Keratinocyte (primary cell): ENCODE results near the gene EFEMP1. TPM values are rescaled to one million over a fixed set of nuclear protein-coding genes. Genes with fewer than 3 reads are reported as not detected.

Experiments used
- DNase-seq: peaks from one replicate; pipeline ENCODE4 v3.0.0-alpha.2; 2011; ENCODE audit warnings: low read depth, missing footprints, low spot score
- FAIRE-seq: peaks from 2 replicates; lab custom pipeline; 2011; peaks lifted over from hg19 to GRCh38; lab: Jason Lieb, UNC
- H2AFZ ChIP-seq: 2 replicates; pipeline ENCODE4 v1.6.0; 2012; ENCODE audit warnings: low read length, control low read depth, inconsistent platforms; ENCODE audit not compliant: control insufficient read depth
- H3K27ac ChIP-seq: 2 replicates; pipeline ENCODE4 v1.5.1; 2011; ENCODE audit warnings: low read length; ENCODE audit not compliant: control insufficient read depth, insufficient read depth
- H3K27me3 ChIP-seq: 3 replicates; pipeline ENCODE4 v1.6.0; 2011; ENCODE audit warnings: low read length; ENCODE audit not compliant: control insufficient read depth, insufficient read depth; ENCODE audit errors: extremely low read depth
- H3K36me3 ChIP-seq, 2 experiments: 2 replicates in 1 of 2; 3 replicates in 1 of 2; pipeline ENCODE4 v1.5.1; 2011; ENCODE audit warnings: low read length in 2 of 2, mild to moderate bottlenecking in 1 of 2; ENCODE audit not compliant: control insufficient read depth in 2 of 2, insufficient read depth in 2 of 2; ENCODE audit errors: extremely low read depth in 1 of 2
- H3K4me1 ChIP-seq: 3 replicates; pipeline ENCODE4 v1.5.1; 2011; ENCODE audit warnings: low read length; ENCODE audit not compliant: control insufficient read depth, insufficient read depth; ENCODE audit errors: extremely low read depth
- H3K4me2 ChIP-seq: 3 replicates; pipeline ENCODE4 v1.6.0; 2011; ENCODE audit warnings: low read depth, low read length; ENCODE audit not compliant: control insufficient read depth, insufficient read depth; ENCODE audit errors: extremely low read depth
- H3K4me3 ChIP-seq, 3 experiments: fragments of 200-600 bp in 1 of 3; sonication (generic) in 1 of 3; 2 replicates in 2 of 3; 3 replicates in 1 of 3; pipeline ENCODE4 v1.5.1; 2011 to 2016; ENCODE audit warnings: low read length in 3 of 3, mild to moderate bottlenecking in 3 of 3, control low read depth in 2 of 3, inconsistent platforms in 1 of 3, low read depth in 1 of 3, mixed read lengths in 1 of 3, mixed run types in 1 of 3, moderate library complexity in 1 of 3; ENCODE audit not compliant: control insufficient read depth in 2 of 3, insufficient read depth in 2 of 3; ENCODE audit errors: extremely low read depth in 1 of 3
- H3K79me2 ChIP-seq: 2 replicates; pipeline ENCODE4 v1.6.0; 2012; ENCODE audit warnings: low read length; ENCODE audit not compliant: control insufficient read depth, insufficient read depth
- H3K9ac ChIP-seq: 3 replicates; pipeline ENCODE4 v1.6.0; 2011; ENCODE audit warnings: low read length; ENCODE audit not compliant: control insufficient read depth, insufficient read depth; ENCODE audit errors: extremely low read depth
- H3K9me1 ChIP-seq: 3 replicates; pipeline ENCODE4 v1.6.0; 2011; ENCODE audit warnings: low read length; ENCODE audit not compliant: control insufficient read depth, insufficient read depth; ENCODE audit errors: extremely low read depth
- H3K9me3 ChIP-seq: 2 replicates; pipeline ENCODE4 v1.5.1; 2012; ENCODE audit warnings: low read depth, low read length; ENCODE audit not compliant: control insufficient read depth
- H4K20me1 ChIP-seq: 3 replicates; pipeline ENCODE4 v1.6.0; 2011; ENCODE audit warnings: low read length; ENCODE audit not compliant: control insufficient read depth, insufficient read depth; ENCODE audit errors: extremely low read depth
- EZH2 ChIP-seq: IDR thresholded peaks from one replicate; pipeline ENCODE4 v1.6.1; 2012; ENCODE audit warnings: inconsistent platforms, mild to moderate bottlenecking, low read length, moderate library complexity
- dilution Hi-C: fragments of 300-500 bp; cut with MboI; formaldehyde crosslinking; loops from one replicate; pipeline ENCODE4 v1.7.0; 2020; ENCODE audit warnings: low sequenced_read_pairs; ENCODE audit not compliant: extremely low pct_ligation_motif_present
- polyA plus RNA-seq, 5 experiments: library from polyadenylated mRNA; depleted of rRNA in 3 of 5; stranded (reverse) in 3 of 5; stranded (forward) in 1 of 5; unstranded in 1 of 5; fragments of >200 nt; gene quantifications; 1 replicate in 1 of 5; 2 replicates in 3 of 5; 3 replicates in 1 of 5; pipeline versions ENCODE4 v1.2.1 to v1.2.3, GENCODE V29; 2011 to 2012; ENCODE audit warnings: missing spikeins in 2 of 5, low read depth in 1 of 5, low replicate concordance in 1 of 5
- TF ChIP-seq, protein P1 (sequence below), 3 experiments: IDR thresholded peaks in 1 of 3; conservative IDR thresholded peaks in 1 of 3; optimal IDR thresholded peaks in 1 of 3; 2 replicates in 2 of 3; 3 replicates in 1 of 3; pipeline versions ENCODE3 to v1.5.1; 2011; ENCODE audit warnings: low read length in 3 of 3, mild to moderate bottlenecking in 3 of 3, moderate library complexity in 2 of 3, control low read depth in 1 of 3, inconsistent platforms in 1 of 3; ENCODE audit not compliant: insufficient read depth in 2 of 3; ENCODE audit errors: extremely low read depth in 1 of 3

Gene EFEMP1
- polyA plus RNA-seq, 1 donor (not counting 4 experiments of a cell fraction or from before 2014, with no cell fraction given), result 234 TPM

DNA sequence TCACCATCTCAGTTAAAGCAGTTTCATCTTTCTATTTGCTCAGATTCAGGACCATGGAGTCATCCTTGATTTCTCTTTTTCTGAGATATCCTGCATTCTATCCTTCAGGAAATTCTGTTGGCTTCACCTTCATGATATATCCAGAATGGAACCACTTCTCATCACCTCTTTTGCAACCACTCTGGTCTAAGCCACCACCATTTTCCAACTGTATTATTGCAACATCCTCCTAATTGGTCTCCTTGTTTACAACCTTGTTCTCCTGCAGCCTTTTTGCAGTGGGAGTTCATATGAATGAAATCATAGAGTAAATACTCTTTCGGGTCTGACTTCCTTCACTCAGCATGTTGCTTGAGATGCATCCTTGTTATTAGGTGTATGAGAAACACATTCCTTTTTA, 3.4 kb upstream of the EFEMP1 start:
- Histone ChIP-seq H3K4me3 (no peak overlapping the region), H3K9me3 (no peaks in the 10 kb centered on the region), H3K27ac (no peak overlapping the region), H4K20me1 (no peaks in the 10 kb centered on the region), H3K9ac (no peak overlapping the region), H3K79me2 (peaks cover 13% of the 10 kb centered on the region), H3K36me3 (no peaks in the 10 kb centered on the region), H3K27me3 (no peaks in the 10 kb centered on the region), H3K4me2 (no peak overlapping the region), H3K4me1 (peaks cover 3% of the 10 kb centered on the region), H2AFZ (no peak overlapping the region), H3K9me1 (no peaks in the 10 kb centered on the region)
- no peak for FAIRE-seq
- no peak for TF ChIP-seq EZH2
- TF ChIP-seq, protein P1, sequence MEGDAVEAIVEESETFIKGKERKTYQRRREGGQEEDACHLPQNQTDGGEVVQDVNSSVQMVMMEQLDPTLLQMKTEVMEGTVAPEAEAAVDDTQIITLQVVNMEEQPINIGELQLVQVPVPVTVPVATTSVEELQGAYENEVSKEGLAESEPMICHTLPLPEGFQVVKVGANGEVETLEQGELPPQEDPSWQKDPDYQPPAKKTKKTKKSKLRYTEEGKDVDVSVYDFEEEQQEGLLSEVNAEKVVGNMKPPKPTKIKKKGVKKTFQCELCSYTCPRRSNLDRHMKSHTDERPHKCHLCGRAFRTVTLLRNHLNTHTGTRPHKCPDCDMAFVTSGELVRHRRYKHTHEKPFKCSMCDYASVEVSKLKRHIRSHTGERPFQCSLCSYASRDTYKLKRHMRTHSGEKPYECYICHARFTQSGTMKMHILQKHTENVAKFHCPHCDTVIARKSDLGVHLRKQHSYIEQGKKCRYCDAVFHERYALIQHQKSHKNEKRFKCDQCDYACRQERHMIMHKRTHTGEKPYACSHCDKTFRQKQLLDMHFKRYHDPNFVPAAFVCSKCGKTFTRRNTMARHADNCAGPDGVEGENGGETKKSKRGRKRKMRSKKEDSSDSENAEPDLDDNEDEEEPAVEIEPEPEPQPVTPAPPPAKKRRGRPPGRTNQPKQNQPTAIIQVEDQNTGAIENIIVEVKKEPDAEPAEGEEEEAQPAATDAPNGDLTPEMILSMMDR (optimal IDR thresholded peaks at IDR 0.05 in 1 of 3, IDR thresholded peaks at IDR 0.05 in 1 of 3, conservative IDR thresholded peaks at IDR 0.05 in 1 of 3; ENCODE audit: extremely low read depth in 1 of 3, insufficient read depth in 2 of 3, low read length in 3 of 3), result no peak
- no peak for DNase-seq
- dilution Hi-C loops, result no loop called here

DNA sequence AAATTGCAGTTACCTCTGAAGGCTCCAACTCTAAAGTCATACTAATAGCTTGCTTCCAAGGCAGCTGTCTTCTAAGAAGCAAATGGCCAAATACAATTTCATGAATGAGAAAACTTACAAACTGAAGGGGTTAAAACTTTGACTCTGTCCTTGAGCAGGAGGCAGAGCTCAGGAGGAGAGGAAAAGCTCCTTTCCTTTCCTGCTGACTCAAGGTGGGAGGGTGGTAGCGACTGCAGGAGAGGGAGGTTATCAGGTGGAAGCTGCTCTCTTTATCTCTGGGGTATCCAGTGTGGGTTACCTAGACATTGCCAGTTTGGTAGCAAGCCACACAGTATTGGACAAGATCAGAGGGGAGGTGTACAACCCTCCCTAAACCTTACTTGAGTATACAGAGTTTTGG, 2.7 kb upstream of the EFEMP1 start:
- FAIRE-seq, result no peak
- no peak overlapping the region for H3K4me3 ChIP-seq
- no peaks in the 10 kb centered on the region for H3K9me1 ChIP-seq
- TF ChIP-seq, protein P1 (optimal IDR thresholded peaks at IDR 0.05 in 1 of 3, IDR thresholded peaks at IDR 0.05 in 1 of 3, conservative IDR thresholded peaks at IDR 0.05 in 1 of 3; ENCODE audit: extremely low read depth in 1 of 3, insufficient read depth in 2 of 3, low read length in 3 of 3), result no peak
- TF ChIP-seq EZH2, result no peak
- H3K9ac ChIP-seq, result no peak overlapping the region
- no peaks in the 10 kb centered on the region for H3K36me3 ChIP-seq
- no peaks in the 10 kb centered on the region for H4K20me1 ChIP-seq
- no peaks in the 10 kb centered on the region for H3K27me3 ChIP-seq
- no peak overlapping the region for H2AFZ ChIP-seq
- H3K4me2 ChIP-seq, result no peak overlapping the region
- dilution Hi-C loops, result no loop called here
- H3K79me2 ChIP-seq, result peaks cover 17% of the 10 kb centered on the region
- H3K4me1 ChIP-seq, result peaks cover 10% of the 10 kb centered on the region
- no peak for DNase-seq
- no peaks in the 10 kb centered on the region for H3K9me3 ChIP-seq
- H3K27ac ChIP-seq, result no peak overlapping the region
